GM12892 (cell line): ENCODE data around the gene MRPL10.

Experiments
- DNase-seq: peaks from one replicate; pipeline ENCODE4 v3.0.0; 2011; ENCODE audit not compliant: insufficient read length
- FAIRE-seq: peaks from 2 replicates; lab custom pipeline; 2011; peaks lifted over from hg19 to GRCh38; lab: Jason Lieb, UNC
- POLR2A ChIP-seq: IDR thresholded peaks from 2 replicates; pipeline ENCODE4 v1.6.1; 2011; ENCODE audit warnings: low read depth, low read length, control low read depth
- POLR2AphosphoS5 ChIP-seq: IDR thresholded peaks from 2 replicates; pipeline ENCODE4 v1.6.1; 2011; ENCODE audit warnings: low read depth, low read length, control low read depth
- TAF1 ChIP-seq: IDR thresholded peaks from 2 replicates; pipeline ENCODE4 v1.6.1; 2011; ENCODE audit warnings: low read depth, mild to moderate bottlenecking, control low read depth, low read length, borderline replicate concordance

MRPL10 gene

DNA sequence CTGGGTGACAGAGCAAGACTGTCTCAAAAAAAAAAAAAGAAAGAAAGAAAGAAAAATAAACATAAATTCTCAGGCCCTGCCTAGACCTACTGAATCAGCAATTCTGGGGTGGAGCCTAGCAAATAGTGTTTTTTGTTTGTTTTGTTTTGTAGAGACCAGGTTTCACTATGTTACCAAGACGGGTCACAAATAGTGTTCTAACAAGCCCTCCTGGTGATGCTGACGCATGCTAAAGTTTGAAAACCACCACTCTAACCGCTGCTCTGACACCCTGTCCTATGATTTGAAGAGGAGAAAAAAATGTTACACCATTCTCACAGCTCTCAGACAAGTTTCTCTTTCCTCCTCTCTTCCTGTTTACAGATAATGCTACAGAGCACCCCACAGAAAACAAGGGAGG, 1.5 kb downstream of the MRPL10 start:
- no peak for FAIRE-seq

DNA sequence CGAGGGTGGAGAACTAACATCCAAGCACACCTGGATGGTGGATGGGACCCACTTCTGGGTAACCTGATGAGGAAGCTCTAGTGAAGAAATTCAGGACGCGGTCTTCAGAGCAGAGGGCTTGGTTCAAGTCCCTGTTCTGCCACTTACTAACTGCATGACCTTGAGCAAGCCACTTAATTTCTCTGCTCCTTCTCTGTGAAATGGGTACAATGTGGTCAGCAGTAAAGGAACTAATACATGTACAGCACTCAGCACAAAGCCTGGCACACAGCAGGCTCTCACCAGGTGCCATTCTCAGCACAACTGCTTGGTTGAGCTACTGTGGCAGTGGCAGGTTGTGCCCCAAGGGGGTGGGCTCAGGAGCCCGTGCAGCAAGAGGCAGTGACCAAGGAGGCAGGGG, 7.8 kb downstream of the MRPL10 start:
- FAIRE-seq: no peak
- no peak for TF ChIP-seq TAF1
- TF ChIP-seq POLR2A: no peak
- TF ChIP-seq POLR2AphosphoS5: no peak

More for the DNA sequence above, 1.5 kb downstream of the MRPL10 start:
- DNase-seq: no peak
- TF ChIP-seq POLR2A: no peak
- no peak for TF ChIP-seq TAF1
- no peak for TF ChIP-seq POLR2AphosphoS5

DNA sequence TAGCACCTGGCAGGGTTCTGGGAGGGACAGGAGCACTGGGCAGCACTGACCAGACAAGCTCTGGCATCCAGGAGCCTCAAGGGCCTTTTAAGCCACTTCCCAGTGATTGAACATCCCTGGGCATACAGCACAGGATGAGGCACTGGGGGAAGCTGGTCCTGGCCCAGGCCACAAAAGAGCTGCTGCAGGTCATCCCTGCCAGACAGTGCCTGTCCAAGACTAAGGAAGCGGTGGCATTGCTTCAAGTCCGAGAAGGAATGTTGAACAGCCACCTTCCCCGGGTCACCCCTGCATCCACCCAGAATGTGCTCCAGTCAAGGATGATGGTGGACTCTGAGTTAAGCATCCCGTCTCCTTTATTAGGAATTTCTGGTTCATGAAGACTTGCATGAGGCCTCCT, 8.6 kb downstream of the MRPL10 start:
- TF ChIP-seq POLR2AphosphoS5 (no peak), POLR2A (no peak)
- no peak for DNase-seq
- no peak for FAIRE-seq

More for the DNA sequence above, 7.8 kb downstream of the MRPL10 start:
- no peak for DNase-seq

DNA sequence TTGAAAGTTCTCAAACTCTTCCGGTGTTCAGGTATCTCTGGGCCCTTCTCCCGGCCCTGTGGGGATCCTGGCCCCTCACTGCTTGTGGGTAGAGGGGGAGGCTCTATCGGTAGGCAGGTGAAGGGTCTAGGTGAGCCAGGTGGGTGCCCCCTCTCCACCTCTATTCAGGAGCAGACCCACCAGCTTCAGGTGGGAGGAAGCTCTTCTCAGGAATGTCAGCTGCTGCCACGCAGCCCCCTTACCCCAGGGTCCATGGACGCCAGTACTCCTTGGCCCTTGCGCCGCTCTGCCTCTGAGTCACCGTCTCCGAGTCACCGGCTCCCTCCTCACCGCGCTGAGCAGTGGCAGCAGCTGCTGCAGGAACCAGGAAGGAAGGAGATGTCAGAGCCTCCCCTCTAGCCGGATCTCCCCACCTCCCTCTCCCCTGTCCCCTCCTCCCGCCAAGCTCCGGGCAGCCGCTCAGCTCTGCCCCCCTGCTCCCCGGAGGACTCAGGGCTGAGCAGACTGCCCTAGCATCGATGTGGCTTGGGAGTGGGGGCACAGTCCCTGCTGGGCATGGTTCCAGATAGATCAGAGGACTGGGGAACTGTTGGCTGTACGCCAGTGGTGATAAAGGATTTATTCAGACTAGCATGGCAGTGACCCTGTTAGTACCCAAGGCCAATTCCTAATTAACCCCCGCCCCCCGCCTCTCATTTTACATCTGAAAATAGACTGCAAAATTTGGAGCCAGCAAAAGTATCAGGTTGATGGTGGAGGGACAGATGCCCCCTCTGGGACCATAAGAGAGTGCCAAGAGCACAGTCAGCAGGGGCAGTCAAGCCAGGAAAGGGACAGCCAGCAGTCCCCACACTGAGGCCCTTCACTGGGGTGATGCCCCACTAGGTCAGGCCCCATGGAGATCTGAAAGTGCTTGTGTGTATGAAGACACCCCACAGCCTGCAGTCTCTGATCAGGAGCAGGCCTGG, 9.6 kb downstream of the MRPL10 start, which contains the start of gene OSBPL7:
Gene OSBPL7, minus strand, starts transcription at position 371 of the 968 bp plus-strand sequence. CDS start 1,516 bp downstream, outside the sequence.
- FAIRE-seq (peak; percentile 94), DNase-seq (peak; percentile 88)
- TF ChIP-seq POLR2AphosphoS5: peak; percentile 72
- peak; percentile 81 for TF ChIP-seq POLR2A
- TF ChIP-seq TAF1: peak; percentile 43; the same call in 1 of the 2 replicates

DNA sequence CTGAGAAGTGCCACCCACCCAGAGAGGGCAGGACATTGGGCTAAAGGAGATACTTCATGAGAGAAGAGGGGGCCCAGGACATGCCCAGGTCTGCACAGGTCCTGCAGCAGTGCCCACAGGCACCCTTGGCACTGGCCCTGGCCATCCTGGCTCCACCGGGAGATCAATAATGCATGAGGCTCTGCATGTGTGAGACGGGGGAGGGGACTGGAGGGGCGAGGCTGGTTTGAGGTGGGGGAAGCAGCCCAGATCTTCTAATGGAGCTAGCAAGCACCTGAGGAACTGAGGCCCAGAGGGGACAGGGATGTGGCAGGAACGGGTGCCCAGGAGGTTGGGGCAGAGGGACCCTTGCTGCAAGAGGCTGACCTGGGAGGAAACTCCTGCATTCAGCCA, 10.3 kb downstream of the MRPL10 start:
- no peak for DNase-seq
- TF ChIP-seq POLR2A: no peak
- TF ChIP-seq POLR2AphosphoS5: no peak
- no peak for TF ChIP-seq TAF1
- FAIRE-seq: peak; percentile 53

DNA sequence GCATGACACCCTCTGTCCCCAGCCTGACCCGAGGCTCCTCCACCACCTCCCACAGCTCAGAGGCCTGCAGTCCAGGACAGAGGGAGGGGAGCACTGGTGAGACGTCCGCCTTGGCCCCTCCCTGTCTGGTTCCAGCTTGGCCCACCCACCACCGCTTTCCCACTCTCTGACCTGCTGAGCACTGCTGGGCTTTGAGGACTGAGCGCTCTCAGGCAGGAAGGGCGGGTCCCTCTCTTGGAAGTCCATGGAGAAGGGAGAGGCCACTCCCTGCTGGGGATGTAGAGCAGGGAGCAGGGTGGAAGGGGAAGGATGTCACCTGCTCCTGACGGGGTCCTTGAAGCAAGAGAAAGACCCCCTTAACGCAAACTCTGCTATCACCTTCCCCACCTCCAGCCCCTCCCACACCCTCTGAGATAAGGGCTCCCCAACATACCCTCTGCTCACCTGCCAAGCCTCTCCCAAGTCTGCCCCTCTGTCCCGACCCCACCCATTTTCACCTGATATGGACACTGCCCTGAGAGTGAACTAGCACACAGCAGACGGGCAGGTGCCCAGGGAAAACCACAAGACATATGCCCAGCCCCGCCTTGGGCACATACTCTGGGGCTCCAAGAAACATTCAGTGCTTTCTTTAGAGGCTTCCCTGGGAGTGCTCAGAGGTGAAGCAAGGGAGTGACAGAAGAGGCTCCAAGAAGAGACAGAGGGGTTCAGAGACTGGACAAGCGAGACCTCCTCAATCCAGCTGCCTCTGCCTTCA, 11.1 kb downstream of the MRPL10 start:
- DNase-seq (no peak), FAIRE-seq (no peak)
- TF ChIP-seq TAF1: no peak
- TF ChIP-seq POLR2AphosphoS5: no peak
- no peak for TF ChIP-seq POLR2A

DNA sequence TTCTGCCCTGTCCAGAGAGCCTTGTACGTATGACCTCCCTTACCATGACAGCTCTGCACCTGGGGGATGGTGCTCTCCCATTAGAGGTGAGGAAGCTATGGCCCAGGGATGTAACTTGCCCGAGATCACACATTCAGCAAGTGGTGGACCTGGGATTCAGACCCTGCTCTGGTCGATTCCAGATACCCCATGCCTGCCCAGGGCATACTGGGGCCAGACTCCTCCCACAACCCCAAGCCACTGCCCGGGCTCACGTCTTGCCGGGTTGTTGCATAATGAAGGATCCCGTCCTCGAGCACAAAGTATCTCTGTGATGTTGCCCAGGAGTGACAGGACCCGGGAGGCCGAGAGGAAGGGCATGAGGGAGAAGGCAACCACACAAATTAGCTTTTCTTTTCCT, 11.9 kb downstream of the MRPL10 start:
- DNase-seq: no peak
- no peak for FAIRE-seq
- TF ChIP-seq TAF1 (no peak), POLR2A (no peak), POLR2AphosphoS5 (no peak)

DNA sequence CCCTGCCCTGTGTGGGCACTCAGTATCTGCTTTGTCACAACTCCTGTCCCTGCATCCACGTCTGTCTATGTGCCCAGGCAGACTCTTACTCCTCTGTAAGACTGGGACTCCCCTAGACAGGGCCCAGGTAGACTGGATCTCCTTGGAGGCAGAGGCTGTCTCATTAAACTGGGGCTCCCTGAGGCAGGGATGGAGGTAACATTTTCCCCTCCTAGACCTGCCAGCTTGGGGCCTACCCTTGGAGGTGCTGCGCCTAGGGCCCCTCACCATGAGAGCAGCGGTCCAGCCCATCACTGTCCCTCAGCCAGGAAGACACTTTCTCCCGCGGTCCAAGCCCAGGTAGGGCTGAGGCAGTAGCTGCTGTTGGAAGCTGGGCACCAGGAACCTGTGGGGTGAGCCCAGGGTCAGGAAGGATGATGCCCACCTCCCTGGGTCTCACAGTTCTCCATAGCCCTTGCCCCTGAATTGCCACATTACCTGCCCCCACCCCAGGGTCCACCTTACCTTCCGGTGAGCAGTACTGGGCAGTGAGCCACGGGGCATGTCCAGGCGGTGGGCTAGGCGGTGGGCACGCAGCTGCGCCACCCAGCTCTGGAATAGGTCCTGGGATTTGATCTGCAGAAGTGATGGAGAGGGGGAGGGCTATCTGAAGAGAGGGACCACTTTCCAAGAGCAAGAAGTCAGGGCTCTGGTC, 13.2 kb downstream of the MRPL10 start:
- DNase-seq (no peak), FAIRE-seq (no peak)
- no peak for TF ChIP-seq POLR2AphosphoS5
- no peak for TF ChIP-seq TAF1
- TF ChIP-seq POLR2A: no peak

DNA sequence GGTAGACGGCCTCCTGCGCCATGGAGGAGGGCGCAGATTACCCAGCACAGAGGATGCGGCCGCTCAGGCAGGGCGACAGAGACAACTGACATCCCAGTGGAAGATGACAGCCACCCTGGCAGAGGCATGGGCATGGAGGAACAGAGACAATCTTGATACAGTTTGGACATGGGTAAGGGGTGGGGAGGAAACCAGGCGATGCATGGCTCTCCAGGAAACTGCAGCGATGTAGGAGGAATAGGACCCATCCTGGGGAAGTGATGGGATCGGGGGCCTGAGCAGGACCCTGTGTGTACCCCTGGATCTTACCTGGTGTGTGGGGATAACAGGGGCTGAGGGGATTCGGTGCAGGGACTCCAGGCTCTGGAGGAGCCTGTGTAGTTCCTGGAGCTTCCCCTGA, 14.4 kb downstream of the MRPL10 start:
- no peak for TF ChIP-seq TAF1
- TF ChIP-seq POLR2AphosphoS5: no peak
- no peak for TF ChIP-seq POLR2A
- no peak for FAIRE-seq
- no peak for DNase-seq

DNA sequence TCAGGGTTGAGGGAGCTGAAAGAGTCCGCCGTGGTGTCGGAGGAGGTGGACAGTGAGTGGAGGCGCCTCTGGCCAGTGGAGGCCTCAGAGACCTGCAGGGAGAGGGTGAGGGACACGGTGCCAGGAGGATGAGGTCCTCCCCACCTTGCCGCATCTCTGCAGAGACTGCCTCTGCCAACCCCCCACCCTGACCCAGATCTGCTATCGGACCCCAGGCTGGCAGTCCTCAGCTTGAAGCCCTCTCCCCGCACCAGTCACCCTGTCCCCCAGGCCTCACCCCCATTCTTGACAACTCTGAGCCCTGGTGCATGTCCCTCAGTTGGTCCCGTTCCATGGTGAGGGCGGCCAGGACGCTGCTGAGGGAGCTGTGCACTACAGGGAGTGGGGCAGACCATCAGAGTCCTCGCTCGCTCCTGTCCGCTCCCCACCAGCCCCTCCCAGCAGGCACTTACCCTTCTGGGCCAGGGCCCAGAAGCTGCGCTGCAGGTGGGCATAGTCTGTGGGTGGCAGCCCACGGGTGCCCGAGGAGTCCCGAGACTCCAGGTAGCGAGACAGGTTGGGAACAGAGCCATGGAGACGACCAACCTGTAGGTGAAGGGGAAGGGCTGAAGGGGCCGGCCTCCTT, 15.1 kb downstream of the MRPL10 start:
- TF ChIP-seq POLR2A: no peak
- TF ChIP-seq TAF1: no peak
- no peak for TF ChIP-seq POLR2AphosphoS5
- no peak for DNase-seq
- no peak for FAIRE-seq
